Measurements from ENCODE around the gene LCN15. TPM values are rescaled to one million over a fixed set of nuclear protein-coding genes. Genes with fewer than 3 reads are reported as not detected.

The LCN15 gene
- total RNA-seq, 6 experiments from 2014 or later, result not detected

GRCh38 chr9:136782452-136782851, 18.1 kb upstream of the LCN15 start:
- WGBS (ENCODE audit: insufficient coverage, low coverage, low lambda C conversion rate, missing lambda C conversion rate), result 90% methylated on average over 3 of the region's 3 CpGs
- ATAC-seq (no peak), DNase-seq (no peak)
- H3K36me3 ChIP-seq, result no peaks in the 10 kb centered on the region
- H3K9me3 ChIP-seq, result no peaks in the 10 kb centered on the region
- no peaks in the 10 kb centered on the region for H3K27me3 ChIP-seq
- peaks cover 0 to 14% (median 7%) of the 10 kb centered on the region in 4 donors for H3K4me1 ChIP-seq
- no peak for TF ChIP-seq CTCF (IDR thresholded peaks at IDR 0.05)
- TF ChIP-seq POLR2A (IDR thresholded peaks at IDR 0.05), result no peak
- intact Hi-C loops (cut with DNase I), result no loop called here
- H3K27ac ChIP-seq, result no peak overlapping the region
- H3K4me3 ChIP-seq, result no peak overlapping the region

- WGBS (ENCODE audit: insufficient coverage, low coverage, low lambda C conversion rate, missing lambda C conversion rate), result 91% methylated on average over 4 of the region's 5 CpGs
- ATAC-seq (no peak), DNase-seq (no peak)
- Histone ChIP-seq H3K27ac (no peak overlapping the region), H3K27me3 (no peaks in the 10 kb centered on the region), H3K4me3 (no peak overlapping the region), H3K36me3 (no peaks in the 10 kb centered on the region), H3K4me1 (no peaks in the 10 kb centered on the region), H3K9me3 (no peaks in the 10 kb centered on the region)
- no peak for TF ChIP-seq POLR2A (IDR thresholded peaks at IDR 0.05)
- no peak for TF ChIP-seq CTCF (IDR thresholded peaks at IDR 0.05)
- intact Hi-C loops (cut with DNase I), result loop anchor here in 1 of 2 donors (10.0 kb wide), 1 partner anchor 255 kb away; the partner anchor contains the start of gene FUT7
Measured at GRCh38 chr9:136779808-136780207, 15.5 kb upstream of the LCN15 start.

- WGBS (ENCODE audit: insufficient coverage, low coverage, low lambda C conversion rate, missing lambda C conversion rate), result 44% methylated on average over 6 of the region's 14 CpGs
Measured at GRCh38 chr9:136777359-136777758, 13.0 kb upstream of the LCN15 start.

GRCh38 chr9:136776947-136777346, 12.6 kb upstream of the LCN15 start:
- ATAC-seq (no peak), DNase-seq (no peak)

More at GRCh38 chr9:136777359-136777758, 13.0 kb upstream of the LCN15 start:
- DNase-seq (no peak), ATAC-seq (no peak)
- Histone ChIP-seq H3K27me3 (no peaks in the 10 kb centered on the region), H3K9me3 (no peaks in the 10 kb centered on the region), H3K4me1 (no peaks in the 10 kb centered on the region), H3K36me3 (no peaks in the 10 kb centered on the region), H3K4me3 (no peak overlapping the region), H3K27ac (no peak overlapping the region)
- intact Hi-C loops (cut with DNase I), result loop anchor here in 1 of 2 donors (10.0 kb wide), 1 partner anchor 257 kb away; the partner anchor contains the start of gene FUT7
- no peak for TF ChIP-seq POLR2A (IDR thresholded peaks at IDR 0.05)
- TF ChIP-seq CTCF (IDR thresholded peaks at IDR 0.05), result no peak

More at GRCh38 chr9:136776947-136777346, 12.6 kb upstream of the LCN15 start:
- no peaks in the 10 kb centered on the region for H3K36me3 ChIP-seq
- H3K27ac ChIP-seq, result no peak overlapping the region
- H3K4me1 ChIP-seq, result no peaks in the 10 kb centered on the region
- intact Hi-C loops (cut with DNase I), result loop anchor here in 1 of 2 donors (10.0 kb wide), 1 partner anchor 258 kb away; the partner anchor contains the start of gene FUT7
- no peaks in the 10 kb centered on the region for H3K27me3 ChIP-seq
- no peak overlapping the region for H3K4me3 ChIP-seq
- WGBS (ENCODE audit: insufficient coverage, low coverage, low lambda C conversion rate, missing lambda C conversion rate), result 63% methylated on average over 6 of the region's 7 CpGs
- no peaks in the 10 kb centered on the region for H3K9me3 ChIP-seq
- TF ChIP-seq POLR2A (IDR thresholded peaks at IDR 0.05), result no peak
- TF ChIP-seq CTCF (IDR thresholded peaks at IDR 0.05), result no peak
